ENCODE data around the gene WASHC3.

DNA sequence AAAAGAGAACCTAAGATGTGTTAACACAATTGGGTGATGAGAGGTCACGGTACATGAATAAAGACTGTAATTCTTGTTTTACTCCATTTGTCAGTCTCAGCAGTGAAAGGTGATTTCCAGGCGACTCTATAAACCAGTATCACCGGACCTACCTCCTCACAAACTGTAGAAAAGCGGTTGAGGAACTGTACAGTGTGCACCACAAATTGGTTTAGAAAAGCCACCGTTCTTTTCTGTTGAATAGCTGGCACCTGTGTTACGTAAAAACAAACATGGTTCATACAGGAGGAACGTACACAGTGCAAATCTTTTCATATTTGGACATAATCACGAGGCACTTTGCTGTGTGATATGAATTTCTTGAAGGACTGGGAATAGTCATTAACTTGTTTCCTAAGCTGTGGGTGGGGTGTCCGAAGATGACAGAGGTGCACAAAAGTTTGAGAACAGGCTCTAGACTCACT is 663 bp downstream of the WASHC3 start:
- TF ChIP-seq, protein P1, sequence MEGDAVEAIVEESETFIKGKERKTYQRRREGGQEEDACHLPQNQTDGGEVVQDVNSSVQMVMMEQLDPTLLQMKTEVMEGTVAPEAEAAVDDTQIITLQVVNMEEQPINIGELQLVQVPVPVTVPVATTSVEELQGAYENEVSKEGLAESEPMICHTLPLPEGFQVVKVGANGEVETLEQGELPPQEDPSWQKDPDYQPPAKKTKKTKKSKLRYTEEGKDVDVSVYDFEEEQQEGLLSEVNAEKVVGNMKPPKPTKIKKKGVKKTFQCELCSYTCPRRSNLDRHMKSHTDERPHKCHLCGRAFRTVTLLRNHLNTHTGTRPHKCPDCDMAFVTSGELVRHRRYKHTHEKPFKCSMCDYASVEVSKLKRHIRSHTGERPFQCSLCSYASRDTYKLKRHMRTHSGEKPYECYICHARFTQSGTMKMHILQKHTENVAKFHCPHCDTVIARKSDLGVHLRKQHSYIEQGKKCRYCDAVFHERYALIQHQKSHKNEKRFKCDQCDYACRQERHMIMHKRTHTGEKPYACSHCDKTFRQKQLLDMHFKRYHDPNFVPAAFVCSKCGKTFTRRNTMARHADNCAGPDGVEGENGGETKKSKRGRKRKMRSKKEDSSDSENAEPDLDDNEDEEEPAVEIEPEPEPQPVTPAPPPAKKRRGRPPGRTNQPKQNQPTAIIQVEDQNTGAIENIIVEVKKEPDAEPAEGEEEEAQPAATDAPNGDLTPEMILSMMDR (IDR thresholded peaks at IDR 0.05): no peak
- no peak for TF ChIP-seq EP300 (IDR thresholded peaks at IDR 0.05)
